GM18870 (cell line): ENCODE results near the gene DCST2.

Experiments
- ATAC-seq: cut with Tn5 transposase; IDR thresholded peaks from one replicate; pipeline ENCODE4 v1.9.1; 2021; ENCODE audit warnings: moderate library complexity; ENCODE audit not compliant: unreplicated experiment

Gene DCST2

DNA sequence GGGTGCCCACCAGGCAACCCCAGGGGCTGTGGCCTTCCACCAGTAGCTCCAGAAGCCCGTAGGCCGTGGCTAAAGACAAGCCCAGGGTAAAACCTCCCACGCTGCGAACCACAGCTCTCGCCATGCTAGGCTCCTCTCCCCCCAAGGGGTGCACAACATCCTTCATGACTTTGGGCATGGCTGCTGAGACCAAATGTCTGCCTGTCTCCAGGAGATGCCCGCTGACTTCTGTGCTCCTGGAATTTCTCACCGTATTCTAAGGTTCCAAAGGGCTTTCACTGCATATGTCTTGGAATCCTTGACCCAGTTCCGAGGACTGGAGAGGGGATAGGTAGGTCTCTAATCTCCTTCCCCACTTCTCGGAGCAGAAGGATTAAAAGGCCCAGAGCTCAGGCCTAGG lies at the start of gene DCST2, which contains the start of gene DCST1:
DCST2 (minus strand) TSS at position 258 of the 400 bp plus-strand sequence; CDS start at position 178, 80 bp downstream.
DCST1 (plus strand) TSS at position 301 of the 400 bp plus-strand sequence. CDS start 213 bp downstream, outside the sequence.
- ATAC-seq, result no peak

DNA sequence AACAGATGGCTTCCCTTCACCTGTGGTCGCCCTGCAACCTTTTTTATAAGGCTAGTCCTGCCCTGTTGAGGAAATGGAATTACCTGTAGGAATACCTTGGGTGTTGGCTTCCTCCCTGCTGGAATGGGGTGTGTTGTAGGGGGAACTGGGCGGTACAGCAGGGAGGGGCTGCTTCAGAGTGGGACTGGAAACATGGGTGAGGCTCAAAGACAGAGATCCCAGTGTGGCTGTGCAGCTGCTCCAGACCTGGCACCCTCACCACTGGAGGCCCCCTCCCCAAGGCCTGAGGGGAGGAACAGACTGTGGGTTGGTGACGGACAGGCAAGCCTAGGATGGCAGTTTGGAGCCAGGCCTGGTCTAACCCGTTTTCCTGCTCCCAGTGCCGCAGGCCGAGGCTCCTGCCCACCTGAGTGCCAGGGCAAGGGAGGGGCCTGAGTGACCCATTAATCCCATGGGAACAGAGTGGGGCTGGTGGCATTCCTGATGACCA lies 49.5 kb upstream of the DCST2 start:
- ATAC-seq, result no peak

DNA sequence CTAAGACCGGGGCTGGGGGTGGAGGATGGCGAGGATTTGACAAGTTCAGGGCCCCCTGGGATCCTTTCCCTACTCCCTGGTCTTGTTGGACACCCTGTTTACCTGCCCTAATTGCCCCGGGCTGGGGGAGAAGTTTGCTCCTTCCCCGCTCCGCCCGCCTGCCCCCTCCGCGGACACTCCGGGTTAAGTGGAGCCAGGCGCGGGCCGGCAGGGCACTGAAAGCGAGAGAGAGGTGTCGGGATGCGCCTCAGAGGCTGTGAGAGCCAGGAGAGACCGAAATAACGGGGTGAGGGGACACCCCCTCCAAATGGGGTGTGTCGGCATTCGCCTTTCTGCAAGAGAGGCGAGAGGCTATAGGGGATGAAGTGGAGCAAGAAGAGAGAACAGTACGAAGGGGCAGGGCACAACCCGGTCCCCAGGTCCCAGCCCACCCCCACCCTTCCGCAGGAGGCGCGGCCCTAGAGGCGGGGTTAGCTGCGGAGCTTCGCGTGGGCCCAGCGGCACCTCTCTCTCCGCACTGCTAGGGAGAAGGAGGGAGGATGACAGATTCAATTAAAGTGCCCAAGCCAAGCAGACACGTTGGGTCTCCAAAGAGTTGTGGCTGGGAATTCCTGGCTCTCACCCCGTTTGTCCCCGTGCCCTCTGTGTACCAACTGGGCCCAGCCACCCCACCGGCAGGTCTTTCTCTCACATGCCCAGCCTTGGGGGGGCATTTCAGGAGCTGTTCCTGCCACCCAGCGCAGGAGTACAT lies 48.9 kb upstream of the DCST2 start:
- ATAC-seq, result no peak

DNA sequence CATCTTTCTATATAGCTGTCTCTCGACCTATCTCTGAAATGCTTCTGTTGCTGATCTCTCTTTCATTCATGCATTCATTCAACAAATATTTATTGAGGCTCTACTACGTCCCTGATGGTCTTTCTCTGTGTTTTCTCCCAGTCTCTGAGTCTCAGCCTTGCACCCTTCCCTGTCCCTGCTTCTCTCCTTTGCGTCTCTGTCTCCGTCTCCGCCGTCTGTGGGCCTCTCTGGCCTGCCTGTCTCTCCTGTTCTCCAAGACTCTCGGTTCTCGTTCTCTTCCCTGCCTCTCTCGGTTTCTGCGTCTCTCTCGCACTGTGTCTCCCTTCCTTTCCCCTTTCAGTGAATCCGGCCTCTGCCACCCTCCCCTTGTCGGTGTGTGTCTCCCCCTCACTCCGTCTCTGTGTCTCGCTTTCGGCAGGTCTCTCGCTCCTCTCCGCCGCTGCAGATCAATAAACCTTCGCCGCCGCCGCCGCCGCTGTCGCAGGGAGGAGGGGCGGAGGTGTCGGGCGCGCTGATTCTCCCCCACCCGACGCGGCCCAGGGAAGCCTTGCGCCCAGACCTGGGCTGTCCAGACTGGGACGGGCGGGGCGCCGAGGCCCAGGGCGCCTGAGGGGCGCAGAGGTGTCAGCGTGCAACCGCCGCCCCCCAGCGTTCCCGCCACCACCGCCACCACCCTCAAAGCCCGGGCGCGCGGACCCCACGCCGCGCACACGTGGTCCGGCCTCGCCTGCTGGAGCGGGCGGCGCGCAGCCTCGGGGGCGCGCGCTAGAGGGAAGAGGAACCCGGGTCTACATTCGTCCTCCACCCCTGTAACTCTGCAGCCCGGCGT lies 48.1 kb upstream of the DCST2 start:
- no peak for ATAC-seq

DNA sequence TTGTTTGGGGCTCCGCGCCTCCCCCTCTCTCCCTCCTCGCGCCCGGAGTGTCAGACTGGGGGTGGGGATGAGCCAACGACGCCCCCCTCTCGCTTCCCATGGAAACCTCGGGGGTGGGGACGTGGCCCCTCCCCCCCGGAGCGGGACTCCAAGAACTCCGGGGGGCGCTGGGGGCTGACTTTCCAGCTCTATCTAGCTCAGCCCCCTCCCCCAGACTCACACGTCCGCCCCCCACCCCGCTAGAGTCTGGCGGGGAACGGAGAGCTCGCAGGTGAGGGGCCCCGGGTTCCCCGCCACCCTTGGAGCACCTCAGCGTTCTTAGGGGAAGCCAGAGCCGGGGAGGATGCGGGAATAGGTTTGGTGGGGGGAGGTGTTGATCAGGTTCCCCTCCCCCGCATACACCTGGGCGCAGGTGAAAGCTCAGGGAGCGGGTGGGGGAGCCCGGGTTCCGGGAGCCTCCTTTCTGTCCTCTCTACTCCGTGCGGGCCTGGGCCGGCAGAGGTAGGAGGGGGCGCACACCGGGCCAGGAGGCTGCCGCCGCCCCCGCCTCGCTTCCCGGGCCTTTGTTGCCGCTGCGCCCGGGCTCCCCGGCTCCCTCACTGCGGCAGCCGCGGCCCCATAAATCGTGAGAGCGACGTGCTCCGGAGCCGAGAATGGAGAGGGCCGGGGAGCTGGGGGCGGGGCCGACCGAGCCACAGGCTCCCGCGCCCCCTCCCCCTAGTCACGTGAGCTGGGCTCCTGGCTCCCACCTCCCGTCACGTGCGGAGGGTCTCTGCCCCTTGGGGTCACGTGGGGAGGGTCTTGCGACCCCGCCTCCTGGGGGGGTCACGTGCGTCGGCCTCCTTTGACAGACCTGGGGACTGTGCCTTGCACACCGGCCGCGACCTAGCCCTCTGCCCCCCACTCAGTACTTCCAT lies 47.0 kb upstream of the DCST2 start:
- no peak for ATAC-seq

DNA sequence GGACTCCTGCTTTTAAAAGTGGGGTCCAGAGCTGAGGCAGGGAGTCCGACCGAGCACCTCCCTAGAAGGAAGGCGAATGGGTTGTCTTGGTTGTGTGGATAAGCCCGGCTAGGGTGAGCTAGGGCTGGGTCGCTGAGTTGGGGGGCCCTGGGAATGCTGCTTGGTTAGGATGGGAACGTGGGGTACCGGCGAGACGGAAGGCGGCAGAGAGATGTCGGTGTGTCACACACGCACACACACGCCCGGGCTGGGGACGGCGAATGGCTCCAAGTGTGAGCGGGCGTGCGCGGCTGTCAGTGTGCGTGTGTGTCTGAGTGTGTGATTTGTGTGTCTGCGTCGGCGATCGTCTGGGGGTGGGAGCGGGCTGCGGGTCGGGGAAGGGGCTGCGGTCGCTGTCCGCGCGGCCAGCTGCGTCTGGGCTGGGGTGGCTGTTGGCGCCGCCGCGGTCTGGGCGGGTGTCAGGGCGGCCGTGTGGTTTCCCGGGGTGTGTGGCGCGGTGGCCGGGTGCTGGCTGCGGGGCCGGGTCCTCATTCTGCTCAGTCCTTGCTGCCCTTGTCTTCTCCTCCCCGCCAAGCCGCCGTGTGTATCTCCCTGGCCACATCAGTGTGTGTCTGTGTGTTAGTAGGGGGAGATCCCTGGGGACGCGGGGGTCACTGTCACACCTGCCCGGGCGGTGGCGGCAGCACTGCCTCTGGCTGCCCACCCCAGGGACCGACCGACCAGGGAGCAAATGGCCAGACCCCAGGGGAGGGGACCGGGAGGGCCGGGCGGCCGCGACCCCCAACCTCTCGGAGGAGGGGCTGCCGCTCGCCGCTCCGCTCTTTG lies 46.1 kb upstream of the DCST2 start:
- ATAC-seq, result no peak

DNA sequence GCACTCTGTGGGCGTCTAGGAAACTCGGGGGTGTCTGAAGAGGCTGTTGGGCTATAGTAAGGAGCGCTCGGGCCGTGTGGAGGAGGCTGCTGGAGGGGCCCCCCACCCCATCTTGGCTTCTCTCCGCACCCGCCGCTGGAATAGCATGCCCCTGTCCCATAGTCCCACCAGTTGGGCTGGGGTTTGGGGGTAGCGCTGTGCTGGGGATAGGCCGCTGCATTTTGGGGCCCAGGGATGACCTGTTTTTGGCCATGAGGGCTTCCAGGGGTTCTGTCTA lies 45.6 kb upstream of the DCST2 start:
- ATAC-seq, result no peak

DNA sequence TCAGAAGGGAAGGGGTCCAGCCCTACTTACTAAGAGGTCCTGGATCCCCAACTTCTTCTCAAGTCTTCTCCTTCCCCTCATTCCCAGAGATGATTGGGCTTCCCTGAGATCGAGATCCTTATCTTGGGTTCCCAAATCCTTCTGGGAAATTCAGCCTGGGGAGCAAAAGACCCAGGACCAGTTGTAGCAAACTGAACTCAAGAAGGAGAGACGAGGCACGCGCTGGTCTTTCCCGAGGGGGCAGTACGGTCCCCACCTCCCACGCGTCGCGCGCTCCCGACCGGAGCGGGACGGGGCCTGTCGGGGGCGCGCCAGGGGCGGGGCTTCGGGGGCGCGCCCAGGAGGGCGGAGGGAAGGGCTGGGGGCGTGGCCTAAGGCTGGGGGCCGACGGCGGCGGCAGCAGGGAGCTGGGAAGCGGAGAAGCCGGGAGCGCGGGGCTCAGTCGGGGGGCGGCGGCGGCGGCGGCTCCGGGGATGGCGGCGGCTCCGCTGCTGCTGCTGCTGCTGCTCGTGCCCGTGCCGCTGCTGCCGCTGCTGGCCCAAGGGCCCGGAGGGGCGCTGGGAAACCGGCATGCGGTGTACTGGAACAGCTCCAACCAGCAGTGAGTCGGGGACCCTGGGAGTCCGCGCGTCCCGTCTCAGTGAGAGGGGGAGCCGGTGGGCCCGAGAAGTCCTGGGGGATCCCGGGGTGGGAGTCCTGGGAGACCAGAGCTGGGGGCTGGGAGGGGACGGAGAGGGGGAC lies 45.1 kb upstream of the DCST2 start, which contains the start of gene EFNA3:
EFNA3 (plus strand) TSS at position 369 of the 741 bp plus-strand sequence; CDS start at position 474, 105 bp downstream.
- no peak for ATAC-seq

DNA sequence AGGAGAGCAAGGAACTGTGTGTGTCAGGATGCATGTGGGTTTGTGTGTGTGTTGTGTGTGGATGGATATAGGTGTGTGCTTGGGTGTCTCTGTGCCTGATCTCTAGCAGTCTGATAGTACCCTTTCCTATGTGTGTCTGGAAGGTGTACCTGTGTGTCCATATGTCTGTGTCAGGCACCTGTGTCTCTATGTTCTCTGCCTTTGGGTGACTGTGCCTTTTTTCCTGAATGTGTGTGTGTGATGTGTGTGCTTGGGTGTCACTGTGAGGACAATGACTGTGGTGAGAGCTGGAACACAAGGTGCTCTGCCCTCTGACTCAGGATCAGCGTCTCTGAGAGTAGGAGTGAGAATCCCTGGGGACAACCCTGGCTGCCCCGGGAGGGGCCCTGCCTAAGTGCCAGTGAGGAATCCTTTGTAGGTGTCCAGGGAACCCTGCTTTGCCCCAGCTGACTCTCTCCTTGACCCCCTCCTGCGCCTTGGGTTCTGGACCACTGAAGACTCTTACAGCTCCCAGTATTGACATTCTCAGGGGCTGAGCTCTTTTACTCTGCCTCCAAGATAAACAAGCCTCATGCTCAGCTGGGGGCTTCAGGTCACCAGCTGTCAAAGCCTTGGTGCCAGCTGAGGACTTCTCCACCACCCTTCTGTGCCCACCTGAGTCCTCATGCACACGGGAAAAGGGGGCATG lies 44.3 kb upstream of the DCST2 start:
- no peak for ATAC-seq

DNA sequence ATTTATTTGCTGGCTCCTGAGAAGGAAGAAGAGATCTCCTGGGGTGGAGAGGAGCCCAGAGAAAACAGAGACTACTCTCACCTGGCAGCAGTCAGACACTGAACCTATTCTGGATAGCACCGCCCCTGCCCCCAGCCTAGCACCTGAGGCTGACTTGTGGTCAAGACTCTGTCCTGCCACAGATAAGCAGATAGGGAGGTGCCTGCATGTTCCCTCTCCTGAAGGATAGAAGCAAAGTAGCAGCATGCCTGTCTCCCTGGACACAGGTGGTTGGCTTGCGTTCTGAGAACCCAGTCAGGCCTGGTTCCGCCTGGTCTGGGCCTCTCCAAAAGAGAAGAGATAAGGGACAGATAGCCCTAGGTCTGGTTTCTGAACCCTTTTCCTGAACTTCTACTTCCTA lies 43.8 kb upstream of the DCST2 start:
- no peak for ATAC-seq

DNA sequence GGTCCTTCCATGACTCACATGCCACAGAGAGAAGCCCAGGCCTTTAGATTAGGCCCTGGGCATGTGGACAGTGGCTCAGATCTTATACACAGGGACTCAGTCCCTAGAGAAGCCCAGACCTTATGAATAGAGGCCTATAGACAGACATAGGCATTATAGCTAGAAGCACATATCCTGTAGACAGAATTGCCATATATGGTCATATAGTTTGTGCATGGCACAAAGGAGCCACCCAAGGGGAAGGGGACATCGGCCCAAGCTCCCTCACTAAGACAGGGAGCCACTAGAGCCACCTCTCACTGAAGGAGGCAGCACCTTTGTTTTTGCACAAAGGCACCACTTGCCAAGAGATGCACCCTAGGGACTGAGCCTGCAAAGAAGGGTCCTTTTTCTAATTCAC lies 42.8 kb upstream of the DCST2 start:
- no peak for ATAC-seq

DNA sequence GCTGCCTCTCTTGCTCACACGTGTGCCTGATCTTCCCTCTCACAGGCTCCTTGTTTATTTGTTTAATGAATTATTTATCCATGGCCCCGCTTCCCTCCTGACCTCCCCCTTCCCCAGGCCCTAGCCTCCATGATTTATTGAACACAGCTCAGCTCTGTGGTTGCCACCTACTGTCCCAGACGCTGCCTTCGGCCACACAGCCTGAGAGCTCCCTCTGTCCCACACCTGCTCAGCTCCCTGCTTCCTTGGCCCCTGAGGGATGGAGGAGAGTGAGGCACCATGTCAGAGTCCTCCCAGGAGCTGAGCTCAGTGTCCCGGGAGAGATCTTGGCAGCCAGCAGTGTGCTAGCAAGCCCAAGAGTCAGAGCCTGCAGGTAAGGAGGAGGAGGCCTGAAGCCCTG lies 42.0 kb upstream of the DCST2 start:
- no peak for ATAC-seq

DNA sequence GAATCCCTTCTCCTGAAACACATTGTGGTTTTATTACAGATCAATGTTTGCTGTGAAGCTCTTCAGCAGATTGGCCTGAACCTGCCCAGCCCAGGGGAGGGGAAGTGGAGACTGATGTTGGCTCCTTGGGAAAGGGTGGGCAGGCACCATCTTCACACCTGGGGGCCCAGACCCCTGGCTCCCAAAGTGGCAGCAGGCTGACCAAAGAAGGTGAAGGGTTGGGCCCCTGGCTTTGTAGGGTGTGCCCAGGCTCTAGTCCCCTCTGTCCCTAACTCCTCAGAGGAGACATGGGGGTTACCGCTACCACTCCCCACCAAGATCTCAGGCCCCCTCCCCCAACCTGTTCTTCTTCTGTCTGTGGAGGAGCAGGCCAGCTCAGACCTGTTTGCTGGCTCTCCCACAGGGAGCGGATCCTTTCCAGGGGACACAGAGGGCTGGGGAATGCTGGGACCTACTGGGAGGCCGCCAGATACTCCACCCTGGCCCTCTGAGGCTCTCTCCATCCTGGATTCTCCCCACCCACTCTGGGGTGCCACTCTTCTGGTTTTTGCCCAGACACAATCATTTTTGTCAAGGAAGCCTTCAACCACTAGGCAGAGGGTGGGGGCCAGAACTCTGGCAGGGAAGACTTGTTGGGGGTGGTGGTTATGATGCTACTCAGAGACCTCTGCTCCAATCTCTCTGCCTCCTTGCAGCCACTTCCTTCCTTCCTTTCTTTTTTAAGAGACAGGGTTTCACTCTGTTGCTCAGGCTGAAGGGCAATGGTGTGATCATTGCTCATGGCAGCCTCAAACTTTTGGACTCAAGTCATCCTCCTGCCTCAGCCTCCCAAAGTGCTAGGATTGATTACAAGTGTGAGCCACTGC lies 40.0 kb upstream of the DCST2 start:
- ATAC-seq, result no peak

DNA sequence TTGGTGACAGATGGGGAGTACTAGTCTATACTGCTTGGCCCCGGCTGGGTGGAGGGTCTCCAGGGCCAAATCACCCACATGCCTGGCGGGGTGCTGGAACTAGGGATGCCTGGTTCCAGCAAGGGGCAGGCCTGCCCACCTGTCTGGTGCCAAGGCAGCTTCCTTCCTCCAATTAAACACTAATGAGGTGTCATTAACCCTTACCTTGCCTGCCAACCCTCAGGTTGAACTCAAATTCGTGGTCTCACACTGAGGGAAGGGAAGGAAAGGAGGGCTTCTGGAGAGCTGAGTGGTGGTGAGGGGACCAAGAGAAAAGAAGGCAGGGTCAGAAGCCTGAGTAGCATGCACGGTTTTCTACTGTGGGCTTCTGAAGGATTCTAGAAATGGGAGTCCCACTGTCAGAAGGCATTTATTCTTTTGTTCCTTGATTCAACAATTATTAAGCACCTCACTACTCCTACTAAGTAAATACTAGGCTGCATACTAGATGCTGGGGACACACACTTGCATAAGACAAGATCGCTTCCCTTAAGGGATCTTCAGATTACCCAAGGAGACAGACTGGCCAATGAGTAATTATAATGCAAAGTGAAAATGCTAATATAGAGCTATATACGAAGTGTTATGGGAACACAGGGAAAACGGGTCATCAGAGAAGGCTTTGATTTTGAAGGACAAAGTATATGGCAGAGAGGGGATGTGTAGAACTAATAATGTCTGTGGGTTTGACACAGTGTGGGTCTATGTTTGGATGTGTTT lies 39.1 kb upstream of the DCST2 start:
- ATAC-seq, result no peak

DNA sequence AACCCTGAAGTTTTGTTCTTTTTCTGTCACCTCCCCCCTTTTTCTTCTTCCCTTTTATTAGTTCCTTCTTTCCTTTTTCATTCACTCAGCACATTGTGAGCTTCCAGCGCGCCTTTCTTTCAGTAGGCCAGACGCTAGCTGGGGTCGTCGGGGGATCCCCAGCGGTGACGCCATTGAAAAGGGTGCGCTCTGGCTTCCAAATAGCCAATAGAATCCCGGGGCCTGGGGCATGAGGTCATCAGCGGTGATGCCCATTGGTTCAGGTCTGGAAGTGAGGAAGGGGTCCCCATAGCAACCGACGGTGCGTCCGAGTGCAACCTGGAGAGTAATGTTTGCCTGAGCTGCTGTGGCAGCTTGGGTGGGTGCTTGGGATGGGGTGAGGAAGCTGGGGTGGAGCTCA lies 38.1 kb upstream of the DCST2 start:
- ATAC-seq, result no peak

DNA sequence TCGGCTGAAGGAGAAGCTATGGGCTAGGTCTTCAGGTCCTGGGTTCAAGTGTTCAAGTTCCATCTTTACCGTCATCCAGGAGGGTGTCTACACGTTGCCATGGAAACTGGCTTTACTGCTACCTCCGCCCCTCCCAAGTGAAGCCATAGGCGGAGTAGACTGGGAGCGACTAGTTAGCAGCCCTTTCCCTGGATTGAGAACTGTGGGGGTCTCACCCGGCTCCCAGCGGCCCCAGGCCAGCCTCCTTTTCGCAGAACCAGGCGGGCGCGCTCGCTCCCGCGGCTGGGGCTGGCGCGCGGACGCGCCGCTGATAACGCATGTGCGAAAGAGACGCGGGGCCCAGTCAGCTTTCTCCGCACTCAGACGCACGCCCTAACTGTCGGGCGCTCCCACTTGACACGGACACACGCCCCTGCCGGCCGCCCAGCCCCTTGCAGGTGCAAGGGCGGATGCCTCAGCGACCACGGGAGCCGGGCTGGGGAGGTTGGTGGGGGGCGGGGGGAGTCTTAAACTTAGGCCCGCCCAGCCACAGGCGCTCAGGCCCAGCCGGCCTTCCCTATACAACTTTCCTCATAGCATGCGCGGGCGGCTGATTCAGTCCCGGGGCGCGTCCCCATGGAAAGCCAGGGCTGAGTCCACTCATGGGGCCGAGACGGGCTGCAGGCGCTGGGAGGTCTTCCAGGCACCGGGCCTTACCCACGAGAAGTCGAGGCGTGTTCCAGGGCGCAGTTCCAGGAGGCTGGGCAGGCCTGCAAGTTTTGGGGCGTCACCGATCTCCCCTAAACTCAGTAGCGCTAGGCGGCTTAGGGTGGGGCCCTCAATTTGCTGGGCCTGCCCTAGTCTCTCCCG lies 37.4 kb upstream of the DCST2 start:
- no peak for ATAC-seq
